ENCODE measurements around the gene CELF4.
"Not testable (repeated sequence)": the region's sequence is repeated elsewhere in the genome, so short reads cannot be mapped to it uniquely, and the experiment has no call there.

Gene CELF4

GRCh38 chr18:37473195-37473840, 92.3 kb downstream of the CELF4 start:
- no peak for DNase-seq

GRCh38 chr18:37471637-37472036, 94.0 kb downstream of the CELF4 start:
- no peak for DNase-seq

GRCh38 chr18:37470986-37471385, 94.6 kb downstream of the CELF4 start:
- no peak for DNase-seq

GRCh38 chr18:37467002-37467662, 98.5 kb downstream of the CELF4 start:
- no peak for DNase-seq

- peak in 5 of 56 donors; percentile 7 to 43 (median 32) for DNase-seq
Measured at GRCh38 chr18:37465958-37466357, 99.6 kb downstream of the CELF4 start.

- DNase-seq = no peak
Measured at GRCh38 chr18:37464257-37464656, 101.3 kb downstream of the CELF4 start.

GRCh38 chr18:37461329-37461728, 104.3 kb downstream of the CELF4 start:
- DNase-seq = not testable (repeated sequence)

GRCh38 chr18:37460604-37461003, 105.0 kb downstream of the CELF4 start:
- DNase-seq = no peak

- DNase-seq = no peak
Measured at GRCh38 chr18:37458697-37459096, 106.9 kb downstream of the CELF4 start.

GRCh38 chr18:37457753-37458152, 107.8 kb downstream of the CELF4 start:
- peak in 8 of 56 donors; percentile 7 to 54 (median 30) for DNase-seq

- no peak for DNase-seq
Measured at GRCh38 chr18:37457341-37457740, 108.3 kb downstream of the CELF4 start.

GRCh38 chr18:37456873-37457272, 108.7 kb downstream of the CELF4 start:
- DNase-seq = no peak

- no peak for DNase-seq
Measured at GRCh38 chr18:37456395-37456794, 109.2 kb downstream of the CELF4 start.

GRCh38 chr18:37453752-37454151, 111.8 kb downstream of the CELF4 start:
- DNase-seq = no peak

- DNase-seq = no peak
Measured at GRCh38 chr18:37452682-37453385, 112.8 kb downstream of the CELF4 start.

- no peak for DNase-seq
Measured at GRCh38 chr18:37452015-37452414, 113.6 kb downstream of the CELF4 start.

GRCh38 chr18:37451239-37451825, 114.3 kb downstream of the CELF4 start:
- no peak for DNase-seq

GRCh38 chr18:37450434-37451132, 115.0 kb downstream of the CELF4 start:
- DNase-seq = peak in 6 of 56 donors; percentile 5 to 24 (median 16)

GRCh38 chr18:37449618-37450017, 116.0 kb downstream of the CELF4 start:
- no peak for DNase-seq

GRCh38 chr18:37448946-37449345, 116.7 kb downstream of the CELF4 start:
- no peak for DNase-seq

Data from amygdala (tissue), 56 donors.